IMR-90 (cell line): Measurements from ENCODE around the gene SLC2A1. TPM values are rescaled to one million over a fixed set of nuclear protein-coding genes. Genes with fewer than 3 reads are reported as not detected.

Experiments used
- ATAC-seq: fragments of 200-7000 bp; cut with Tn5 transposase; 2 replicates; pipeline ENCODE4 v1.9.1; 2020; ENCODE audit warnings: low read depth, mild to moderate bottlenecking, moderate library complexity
- BruUV-seq: library from RNA; stranded (reverse); fragments of 400-500 nt; replicated peaks from 2 replicates; lab custom pipeline; 2021; lab: Mats Ljungman, UMichigan
- CTCF ChIA-PET: fragments of 300-600 bp; formaldehyde crosslinking; extraction: SDS; loops from one replicate; lab custom pipeline; 2021; ENCODE audit warnings: antibody characterized with exemption; lab: Yijun Ruan, JAX
- POLR2A ChIA-PET: fragments of 300-600 bp; sonication (Branson Sonifier 250); formaldehyde crosslinking; loops from one replicate; lab custom pipeline; 2022; ENCODE audit warnings: antibody characterized with exemption; ENCODE audit not compliant: unreplicated experiment; lab: Charles Lee
- DNase-seq: peaks from one replicate; pipeline ENCODE4 v3.0.0; 2013
- H2AFZ ChIP-seq: replicated peaks from 2 replicates; pipeline ENCODE3; 2013; ENCODE audit warnings: low read length, mild to moderate bottlenecking; ENCODE audit not compliant: poor library complexity
- H2AK5ac ChIP-seq: 2 replicates; pipeline ENCODE4 v1.6.1; 2013; ENCODE audit warnings: low read depth, low read length, inconsistent platforms
- H2AK9ac ChIP-seq: replicated peaks from 2 replicates; pipeline ENCODE3; 2013; ENCODE audit warnings: mild to moderate bottlenecking, low read depth, low read length, moderate library complexity; ENCODE audit not compliant: poor library complexity
- H2BK120ac ChIP-seq: 2 replicates; pipeline ENCODE4 v1.6.1; 2013; ENCODE audit warnings: low read depth, low read length, inconsistent platforms
- H2BK15ac ChIP-seq: 3 replicates; pipeline ENCODE4 v1.6.1; 2013; ENCODE audit warnings: low read depth, low read length, inconsistent platforms
- H2BK20ac ChIP-seq: 2 replicates; pipeline ENCODE4 v1.6.1; 2013; ENCODE audit warnings: low read depth, mild to moderate bottlenecking, inconsistent platforms, low read length, moderate library complexity
- H2BK5ac ChIP-seq: 2 replicates; pipeline ENCODE4 v1.6.1; 2013; ENCODE audit warnings: mild to moderate bottlenecking, low read depth, low read length, inconsistent platforms; ENCODE audit not compliant: poor library complexity, severe bottlenecking
- H3K14ac ChIP-seq: replicated peaks from 2 replicates; pipeline ENCODE4 v1.6.1; 2013; ENCODE audit warnings: low read depth, low read length, inconsistent platforms
- H3K18ac ChIP-seq: 2 replicates; pipeline ENCODE4 v1.6.1; 2013; ENCODE audit warnings: low read depth, low read length, control low read depth
- H3K23ac ChIP-seq: 2 replicates; pipeline ENCODE4 v1.6.1; 2013; ENCODE audit warnings: low read depth, low read length, inconsistent platforms
- H3K27ac ChIP-seq: 2 replicates; pipeline ENCODE4 v1.5.1; 2013; ENCODE audit warnings: mild to moderate bottlenecking, control low read depth, low read length; ENCODE audit not compliant: insufficient read depth
- H3K27me3 ChIP-seq: 2 replicates; pipeline ENCODE4 v1.6.1; 2013; ENCODE audit warnings: low read length; ENCODE audit not compliant: control insufficient read depth, insufficient read depth
- H3K36me3 ChIP-seq: 2 replicates; pipeline ENCODE4 v1.6.1; 2013; ENCODE audit warnings: low read length, mixed read lengths; ENCODE audit not compliant: control insufficient read depth, insufficient read depth
- H3K4ac ChIP-seq: 2 replicates; pipeline ENCODE4 v1.6.1; 2013; ENCODE audit warnings: low read depth, low read length, inconsistent platforms
- H3K4me1 ChIP-seq: 2 replicates; pipeline ENCODE4 v1.6.1; 2013; ENCODE audit warnings: low read length, mixed read lengths; ENCODE audit not compliant: control insufficient read depth, insufficient read depth
- H3K4me2 ChIP-seq: 2 replicates; pipeline ENCODE4 v1.6.1; 2013; ENCODE audit warnings: low read depth, mild to moderate bottlenecking, control low read depth, low read length, moderate library complexity
- H3K4me3 ChIP-seq: 2 replicates; pipeline ENCODE4 v1.5.1; 2013; ENCODE audit warnings: low read depth, mild to moderate bottlenecking, control low read depth, low read length, moderate library complexity; ENCODE audit not compliant: insufficient read depth
- H3K56ac ChIP-seq: 2 replicates; pipeline ENCODE4 v1.6.1; 2013; ENCODE audit warnings: low read length, inconsistent platforms; ENCODE audit not compliant: insufficient read depth; ENCODE audit errors: extremely low read depth
- H3K79me1 ChIP-seq, 2 experiments: 2 replicates each; pipeline ENCODE4 v1.6.1; 2013; ENCODE audit warnings: low read length in 2 of 2, inconsistent platforms in 1 of 2, low read depth in 1 of 2
- H3K9ac ChIP-seq: 2 replicates; pipeline ENCODE4 v1.6.1; 2013; ENCODE audit warnings: low read depth, low read length, control low read depth
- H3K9me1 ChIP-seq: 2 replicates; pipeline ENCODE4 v1.6.1; 2013; ENCODE audit warnings: low read length, inconsistent platforms; ENCODE audit not compliant: insufficient read depth
- H3K9me3 ChIP-seq: 2 replicates; pipeline ENCODE4 v1.6.1; 2013; ENCODE audit warnings: low read length; ENCODE audit not compliant: control insufficient read depth, insufficient read depth
- H4K20me1 ChIP-seq: 2 replicates; pipeline ENCODE4 v1.6.1; 2013; ENCODE audit warnings: low read length, inconsistent platforms; ENCODE audit not compliant: insufficient read depth
- H4K5ac ChIP-seq: 2 replicates; pipeline ENCODE4 v1.6.1; 2013; ENCODE audit warnings: mild to moderate bottlenecking, low read depth, low read length, control low read depth
- H4K8ac ChIP-seq, 2 experiments: 2 replicates each; pipeline ENCODE4 v1.6.1; 2013; ENCODE audit warnings: low read depth in 2 of 2, low read length in 2 of 2, control low read depth in 1 of 2, inconsistent platforms in 1 of 2
- H4K91ac ChIP-seq: 2 replicates; pipeline ENCODE4 v1.6.1; 2013; ENCODE audit warnings: low read depth, low read length, inconsistent platforms; ENCODE audit not compliant: insufficient read depth
- BHLHE40 ChIP-seq: fragments of 150-350 bp; IDR thresholded peaks from 2 replicates; pipeline ENCODE4 v1.6.1; 2016; ENCODE audit warnings: mild to moderate bottlenecking, low read depth, low read length
- CEBPB ChIP-seq: IDR thresholded peaks from 2 replicates; pipeline ENCODE4 v1.6.1; 2012; ENCODE audit warnings: low read depth, low read length, improper control_type of control experiment
- CTCF ChIP-seq: conservative IDR thresholded peaks from 2 replicates; pipeline ENCODE4 v1.5.1; 2012; ENCODE audit warnings: mild to moderate bottlenecking, low read depth, low read length, improper control_type of control experiment
- FOS ChIP-seq: fragments of 150-350 bp; IDR thresholded peaks from 2 replicates; pipeline ENCODE4 v1.6.1; 2016; ENCODE audit warnings: low read depth, low read length
- MAFK ChIP-seq: IDR thresholded peaks from 2 replicates; pipeline ENCODE4 v1.6.1; 2012; ENCODE audit warnings: low read depth, low read length, improper control_type of control experiment
- MAZ ChIP-seq: IDR thresholded peaks from 2 replicates; pipeline ENCODE4 v1.6.1; 2012; ENCODE audit warnings: low read depth, mild to moderate bottlenecking, low read length, improper control_type of control experiment, moderate library complexity, borderline replicate concordance
- MXI1 ChIP-seq: IDR thresholded peaks from 2 replicates; pipeline ENCODE4 v1.6.1; 2012; ENCODE audit warnings: low read depth, mild to moderate bottlenecking, low read length, moderate library complexity, borderline replicate concordance
- NFE2L2 ChIP-seq: fragments of 150-350 bp; IDR thresholded peaks from 2 replicates; pipeline ENCODE4 v1.6.1; 2016; ENCODE audit warnings: low read depth, mild to moderate bottlenecking, low read length
- POLR2A ChIP-seq: IDR thresholded peaks from 2 replicates; pipeline ENCODE4 v1.6.1; 2012; ENCODE audit warnings: mild to moderate bottlenecking, low read depth, low read length
- RAD21 ChIP-seq: IDR thresholded peaks from 2 replicates; pipeline ENCODE4 v1.6.1; 2012; ENCODE audit warnings: low read length, improper control_type of control experiment
- RCOR1 ChIP-seq: IDR thresholded peaks from 2 replicates; pipeline ENCODE4 v1.6.1; 2012; ENCODE audit warnings: mild to moderate bottlenecking, low read length, improper control_type of control experiment; ENCODE audit not compliant: insufficient replicate concordance
- RFX5 ChIP-seq: IDR thresholded peaks from 2 replicates; pipeline ENCODE4 v1.8.0; 2012; ENCODE audit warnings: low read depth, mild to moderate bottlenecking, low read length, moderate library complexity
- SMC3 ChIP-seq: fragments of 150-350 bp; IDR thresholded peaks from 2 replicates; pipeline ENCODE4 v1.6.1; 2016; ENCODE audit warnings: low read depth, mild to moderate bottlenecking, antibody characterized with exemption, low read length, moderate library complexity
- USF2 ChIP-seq: fragments of 150-350 bp; IDR thresholded peaks from 2 replicates; pipeline ENCODE4 v1.6.1; 2017; ENCODE audit warnings: mild to moderate bottlenecking, antibody characterized with exemption, low read length, low read depth
- WGBS, 2 experiments: methylation state at CpG; one replicate each; pipeline versions ENCODE4 v1.1.5 to v1.1.7; 2013; ENCODE audit warnings: missing lambda C conversion rate in 2 of 2; ENCODE audit not compliant: insufficient read length in 1 of 2; ENCODE audit errors: extremely low coverage in 2 of 2; 5-methylcytosine and 5-hydroxymethylcytosine counted together
- dilution Hi-C: fragments of 300-500 bp; cut with HindIII; formaldehyde crosslinking; loops from one replicate; pipeline ENCODE4 v1.14.3; 2018; ENCODE audit warnings: low sequenced_read_pairs; ENCODE audit not compliant: unreplicated experiment
- in situ Hi-C: fragments of 300-500 bp; cut with MboI; formaldehyde crosslinking; loops from 3 replicates; pipeline ENCODE4 v1.14.3; 2019; ENCODE audit warnings: low sequenced_read_pairs, inconsistent platforms, mixed read lengths
- intact Hi-C: fragments of 100-400 bp; cut with micrococcal nuclease; formaldehyde crosslinking; loops from 2 replicates; pipeline ENCODE4 v1.10.0; 2022
- polyA plus RNA-seq, 3 experiments: library from polyadenylated mRNA; depleted of rRNA; stranded (reverse); fragments of >200 nt; gene quantifications; 2 replicates each; pipeline ENCODE4 v1.2.3, GENCODE V29; 2012; ENCODE audit warnings: low replicate concordance in 1 of 3
- total RNA-seq: library from RNA; depleted of rRNA; stranded (reverse); fragments of >200 nt; gene quantifications from 2 replicates; pipeline ENCODE4 v1.2.3, GENCODE V29; 2012
- TF ChIP-seq, protein P1 (sequence below): fragments of 150-350 bp; IDR thresholded peaks from 2 replicates; pipeline ENCODE4 v1.6.1; 2016; ENCODE audit warnings: low read depth, mild to moderate bottlenecking, low read length, moderate library complexity, borderline replicate concordance

SLC2A1 gene
- total and polyA plus RNA-seq, 2 of the 4 experiments (the other 2 are of a cell fraction) = 200 to 395 TPM

DNA sequence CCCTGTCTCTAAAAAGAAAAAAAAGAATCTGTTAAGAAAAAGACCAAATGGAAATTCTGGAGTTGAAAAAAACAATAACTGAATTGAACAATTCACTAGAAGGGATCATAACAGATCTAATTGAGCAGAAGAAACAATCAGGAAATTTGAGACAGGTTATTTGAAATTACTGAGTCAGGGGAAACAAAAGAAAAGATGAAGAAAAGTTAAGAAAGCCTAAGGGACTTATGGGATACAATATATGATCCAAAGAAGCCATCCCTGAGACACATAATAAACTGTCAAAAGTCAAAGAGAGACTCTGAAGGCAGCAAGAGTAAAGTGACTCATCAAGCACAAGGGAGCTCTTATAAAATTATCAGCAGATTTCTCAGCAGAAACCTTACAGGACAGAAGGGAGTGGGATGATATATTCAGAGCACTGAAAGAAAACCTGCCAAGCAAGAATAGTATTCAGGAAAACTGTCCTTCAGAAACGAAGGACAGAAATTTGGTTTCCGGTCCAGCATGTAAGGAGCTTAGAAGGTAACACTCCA lies 44.5 kb downstream of the SLC2A1 start:
- no peak overlapping the region for H3K4ac ChIP-seq
- H4K8ac ChIP-seq = no peak overlapping the region
- dilution Hi-C loops (no loop called here), in situ Hi-C loops (loop anchor here (10.0 to 25.0 kb wide), 2 partner anchors 129 to 498 kb away; partner anchors contain the start of gene TMEM269), intact Hi-C loops (loop anchor here (5.0 to 10.0 kb wide), 2 partner anchors 311 to 498 kb away; no protein-coding TSS in a partner anchor)
- no peak overlapping the region for H3K56ac ChIP-seq
- no peak for ATAC-seq
- H2BK15ac ChIP-seq = no peak overlapping the region
- H3K18ac ChIP-seq = no peak overlapping the region
- no peak overlapping the region for H3K14ac ChIP-seq
- H4K5ac ChIP-seq = no peak overlapping the region
- H3K9me1 ChIP-seq = no peaks in the 10 kb centered on the region
- ChIA-PET POLR2A (no interaction called here), CTCF (interaction anchor here (0.6 to 8.1 kb wide), 7 partner anchors 8 to 171 kb away, joined by 3 to 132 read pairs (median 5); no protein-coding TSS in a partner anchor)
- no peak overlapping the region for H2BK5ac ChIP-seq
- no peaks in the 10 kb centered on the region for H3K79me1 ChIP-seq
- H3K23ac ChIP-seq = no peak overlapping the region
- no peak for DNase-seq
- H4K91ac ChIP-seq = no peak overlapping the region
- BruUV-seq = no TSS peak
- no peak overlapping the region for H2AFZ ChIP-seq
- no peak overlapping the region for H3K9ac ChIP-seq
- H3K9me3 ChIP-seq = peaks cover 5% of the 10 kb centered on the region; the same call in 1 of the 2 replicates
- H3K27me3 ChIP-seq = peaks cover 3% of the 10 kb centered on the region
- no peak overlapping the region for H3K4me2 ChIP-seq
- no peak overlapping the region for H2BK20ac ChIP-seq
- no CpG with 5 or more reads among the region's 2 CpGs for WGBS, 2 experiments
- no peak overlapping the region for H2AK5ac ChIP-seq
- H3K36me3 ChIP-seq = no peaks in the 10 kb centered on the region
- H4K20me1 ChIP-seq = no peaks in the 10 kb centered on the region
- H3K4me1 ChIP-seq = no peaks in the 10 kb centered on the region
- no peak for TF ChIP-seq CEBPB
- TF ChIP-seq SMC3 = no peak
- no peak for TF ChIP-seq USF2
- no peak for TF ChIP-seq RFX5
- TF ChIP-seq RCOR1 = no peak
- TF ChIP-seq MAFK = no peak
- no peak for TF ChIP-seq RAD21
- TF ChIP-seq, protein P1, sequence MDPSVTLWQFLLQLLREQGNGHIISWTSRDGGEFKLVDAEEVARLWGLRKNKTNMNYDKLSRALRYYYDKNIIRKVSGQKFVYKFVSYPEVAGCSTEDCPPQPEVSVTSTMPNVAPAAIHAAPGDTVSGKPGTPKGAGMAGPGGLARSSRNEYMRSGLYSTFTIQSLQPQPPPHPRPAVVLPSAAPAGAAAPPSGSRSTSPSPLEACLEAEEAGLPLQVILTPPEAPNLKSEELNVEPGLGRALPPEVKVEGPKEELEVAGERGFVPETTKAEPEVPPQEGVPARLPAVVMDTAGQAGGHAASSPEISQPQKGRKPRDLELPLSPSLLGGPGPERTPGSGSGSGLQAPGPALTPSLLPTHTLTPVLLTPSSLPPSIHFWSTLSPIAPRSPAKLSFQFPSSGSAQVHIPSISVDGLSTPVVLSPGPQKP = no peak
- TF ChIP-seq POLR2A = no peak
- TF ChIP-seq FOS = no peak
- no peak for TF ChIP-seq MXI1
- TF ChIP-seq MAZ = no peak
- TF ChIP-seq BHLHE40 = no peak
- no peak for TF ChIP-seq NFE2L2
- TF ChIP-seq CTCF = no peak
- H2BK120ac ChIP-seq = no peak overlapping the region
- H3K4me3 ChIP-seq = no peak overlapping the region
- H2AK9ac ChIP-seq = no peak overlapping the region
- no peak overlapping the region for H3K27ac ChIP-seq
